K562 (cell line): Measurements from ENCODE around the gene TANK. TPM values are rescaled to one million over a fixed set of nuclear protein-coding genes. Genes with fewer than 3 reads are reported as not detected.

Experiments used
- ATAC-seq: fragments of 200-7000 bp; cut with Tn5 transposase; 3 replicates; pipeline ENCODE4 v1.9.1; 2020; ENCODE audit warnings: moderate library complexity
- BruUV-seq: library from RNA; stranded (reverse); fragments of 400-500 nt; replicated peaks from 2 replicates; lab custom pipeline; 2021; lab: Mats Ljungman, UMichigan
- CTCF ChIA-PET: fragments of 300-600 bp; formaldehyde crosslinking; extraction: SDS; loops from one replicate; lab custom pipeline; 2021; ENCODE audit warnings: low intra/inter-chr PET ratio; lab: Yijun Ruan, JAX
- POLR2A ChIA-PET: fragments of 300-600, 350-650 bp; sonication (Branson Sonifier 250); formaldehyde crosslinking; extraction: SDS; loops from one replicate; lab custom pipeline; 2021; ENCODE audit warnings: antibody characterized with exemption, inconsistent platforms; lab: Yijun Ruan, JAX
- DNase-seq, 4 experiments: peaks; one replicate each; pipeline versions ENCODE4 v3.0.0 to v3.0.0-alpha.2; 2011 to 2018; ENCODE audit warnings: low spot score in 3 of 4, mixed read lengths in 3 of 4; ENCODE audit errors: extremely low read depth in 1 of 4
- FAIRE-seq: peaks from 2 replicates; lab custom pipeline; 2011; peaks lifted over from hg19 to GRCh38; lab: Jason Lieb, UNC
- H2AFZ ChIP-seq: 2 replicates; pipeline ENCODE4 v1.6.0; 2011; ENCODE audit warnings: low read depth, low read length, control low read depth, inconsistent platforms
- H3K27ac ChIP-seq: fragments of 200-600 bp; 3 replicates; pipeline ENCODE4 v1.8.0; 2011; ENCODE audit warnings: low read depth, mild to moderate bottlenecking, control low read depth, inconsistent platforms, low read length, moderate library complexity, mixed read lengths; ENCODE audit errors: extremely low read depth
- H3K27me3 ChIP-seq, 2 experiments: fragments of 300-600 bp in 1 of 2; 2 replicates in 1 of 2; 3 replicates in 1 of 2; pipeline versions ENCODE4 v1.6.0 to v1.8.0; 2011; ENCODE audit warnings: inconsistent platforms in 2 of 2, low read length in 2 of 2, mild to moderate bottlenecking in 1 of 2, mixed read lengths in 1 of 2, moderate library complexity in 1 of 2; ENCODE audit not compliant: control insufficient read depth in 2 of 2, insufficient read depth in 2 of 2
- H3K36me3 ChIP-seq: fragments of 300-600 bp; 3 replicates; pipeline ENCODE4 v1.8.0; 2011; ENCODE audit warnings: mild to moderate bottlenecking, low read length, inconsistent platforms; ENCODE audit not compliant: control insufficient read depth, insufficient read depth
- H3K4me1 ChIP-seq, 2 experiments: fragments of 200-600 bp in 1 of 2; replicated peaks in 1 of 2; 2 replicates in 1 of 2; 3 replicates in 1 of 2; pipeline versions ENCODE4 v1.5.1 to v1.8.0; 2011; ENCODE audit warnings: inconsistent platforms in 2 of 2, low read length in 2 of 2, mild to moderate bottlenecking in 1 of 2, mixed read lengths in 1 of 2, moderate library complexity in 1 of 2; ENCODE audit not compliant: control insufficient read depth in 2 of 2, insufficient read depth in 2 of 2
- H3K4me2 ChIP-seq: 2 replicates; pipeline ENCODE4 v1.6.1; 2011; ENCODE audit warnings: low read length, control low read depth, inconsistent platforms, mixed read lengths; ENCODE audit not compliant: insufficient read depth
- H3K4me3 ChIP-seq: fragments of 200-600 bp; sonication (generic), shearing (Covaris generic); 2 replicates; pipeline ENCODE4 v1.5.1; 2016; ENCODE audit warnings: control low read depth, inconsistent platforms
- H3K79me2 ChIP-seq: fragments of 200-600 bp; 3 replicates; pipeline ENCODE4 v1.8.0; 2011; ENCODE audit warnings: low read length, inconsistent platforms; ENCODE audit not compliant: control insufficient read depth, insufficient read depth
- H3K9ac ChIP-seq, 2 experiments: 2 replicates each; pipeline versions ENCODE4 v1.6.0 to v1.6.1; 2011; ENCODE audit warnings: low read depth in 2 of 2, low read length in 2 of 2, control low read depth in 1 of 2, inconsistent platforms in 1 of 2, mild to moderate bottlenecking in 1 of 2, mixed read lengths in 1 of 2; ENCODE audit not compliant: insufficient read depth in 1 of 2
- H3K9me1 ChIP-seq: one replicate; pipeline ENCODE4 v1.6.0; 2011; ENCODE audit warnings: inconsistent platforms, mild to moderate bottlenecking, low read length, moderate library complexity; ENCODE audit not compliant: control insufficient read depth, insufficient read depth
- H3K9me3 ChIP-seq: replicated peaks from 2 replicates; pipeline ENCODE4 v1.5.1; 2011; ENCODE audit warnings: low read depth, low read length, inconsistent platforms; ENCODE audit not compliant: control insufficient read depth, insufficient read depth
- H4K20me1 ChIP-seq: replicated peaks from 2 replicates; pipeline ENCODE4 v1.6.1; 2011; ENCODE audit warnings: low read length, inconsistent platforms, mixed read lengths; ENCODE audit not compliant: control insufficient read depth, insufficient read depth
- BRD4 ChIP-seq: fragments of 200-600 bp; sonication (generic); IDR thresholded peaks from 2 replicates; pipeline ENCODE4 v1.6.1; 2017; ENCODE audit warnings: inconsistent platforms
- CUX1 ChIP-seq: fragments of 200-800 bp; sonication (Bioruptor generic); IDR thresholded peaks from 2 replicates; pipeline ENCODE4 v1.6.1; 2016; ENCODE audit warnings: missing genetic modification characterization, missing compliant biosample characterization
- CXXC5 ChIP-seq: fragments of 250-450 bp; sonication (Bioruptor Pico); IDR thresholded peaks from 2 replicates; pipeline ENCODE4 v1.8.0; 2022; ENCODE audit warnings: inconsistent platforms, mild to moderate bottlenecking, moderate library complexity
- EWSR1 ChIP-seq: fragments of 450-650 bp; IDR thresholded peaks from 2 replicates; pipeline ENCODE4 v1.6.1; 2018; ENCODE audit warnings: borderline replicate concordance, mild to moderate bottlenecking, low read depth, moderate library complexity; ENCODE audit not compliant: partially characterized antibody
- GABPB2 ChIP-seq: fragments of 250-450 bp; sonication (Bioruptor Pico); conservative IDR thresholded peaks from 2 replicates; pipeline ENCODE4 v1.5.1; 2021; ENCODE audit warnings: mild to moderate bottlenecking
- GMEB1 ChIP-seq: fragments of 250-450 bp; sonication (Bioruptor Pico); IDR thresholded peaks from 2 replicates; pipeline ENCODE4 v1.4.0; 2020; ENCODE audit warnings: mild to moderate bottlenecking
- JUND ChIP-seq, 2 experiments: IDR thresholded peaks; 2 replicates in 1 of 2; 3 replicates in 1 of 2; pipeline ENCODE4 v1.6.1; 2011; ENCODE audit warnings: borderline replicate concordance in 2 of 2, low read depth in 2 of 2, low read length in 2 of 2, improper control_type of control experiment in 1 of 2, missing biosample characterization in 1 of 2, missing genetic modification characterization in 1 of 2, missing genetic modification reagents in 1 of 2
- MLX ChIP-seq, 2 experiments: fragments of 450-650 bp in 1 of 2; sonication (generic) in 1 of 2; formaldehyde crosslinking; conservative IDR thresholded peaks; 2 replicates each; pipeline versions ENCODE4 v1.4.0 to v1.8.1; 2020 to 2022; ENCODE audit warnings: mild to moderate bottlenecking in 1 of 2, missing genetic modification reagents in 1 of 2
- MTF1 ChIP-seq: fragments of 250-450 bp; sonication (Bioruptor Pico); IDR thresholded peaks from 2 replicates; pipeline ENCODE4 v1.9.0; 2021; ENCODE audit warnings: moderate library complexity, mild to moderate bottlenecking, inconsistent platforms, borderline replicate concordance
- POLR3A ChIP-seq: IDR thresholded peaks from 2 replicates; pipeline ENCODE4 v1.6.1; 2011; ENCODE audit warnings: borderline replicate concordance, mild to moderate bottlenecking, moderate library complexity; ENCODE audit not compliant: insufficient read length, insufficient read depth; ENCODE audit errors: extremely low read depth
- SIN3A ChIP-seq, 2 experiments: fragments of 150-350 bp in 1 of 2; IDR thresholded peaks; 2 replicates each; pipeline ENCODE4 v1.6.1; 2011 to 2016; ENCODE audit warnings: borderline replicate concordance in 2 of 2, low read depth in 2 of 2, low read length in 2 of 2, mild to moderate bottlenecking in 2 of 2, moderate library complexity in 2 of 2; ENCODE audit not compliant: control insufficient read depth in 1 of 2
- STAG1 ChIP-seq: sonication (generic); formaldehyde crosslinking; IDR thresholded peaks from 2 replicates; pipeline ENCODE4 v1.5.0; 2020; ENCODE audit warnings: missing genetic modification reagents, borderline replicate concordance
- ZKSCAN8 ChIP-seq: fragments of 200-800 bp; sonication (Bioruptor generic); IDR thresholded peaks from 2 replicates; pipeline ENCODE4 v1.6.1; 2016; ENCODE audit warnings: missing genetic modification characterization, missing compliant biosample characterization
- WGBS: fragments of 100-300 bp; shearing (Covaris generic); methylation state at CpG from one replicate; pipeline ENCODE4 v1.1.6; 2016; ENCODE audit warnings: low coverage, mixed read lengths; ENCODE audit not compliant: insufficient coverage; ENCODE audit errors: missing lambda C conversion rate; 5-methylcytosine and 5-hydroxymethylcytosine counted together
- in situ Hi-C: fragments of 300-500 bp; cut with MboI; formaldehyde crosslinking; loops from 4 replicates; pipeline ENCODE4 v1.15.0; 2018; ENCODE audit warnings: inconsistent platforms, mixed read lengths
- intact Hi-C: fragments of 100-400 bp; cut with micrococcal nuclease; formaldehyde crosslinking; loops from 2 replicates; pipeline ENCODE4 v1.14.2; 2022
- polyA plus RNA-seq, 8 experiments: library from polyadenylated mRNA; depleted of rRNA in 4 of 8; stranded (reverse) in 5 of 8; unstranded in 3 of 8; fragments of >200 nt; fragmentation: Nextera tagmentation in 2 of 8; fragmentation: Illumina TruSeq in 1 of 8; extraction: Ambion mirVana in 2 of 8; extraction: Trizol in 1 of 8; gene quantifications; 2 replicates each; pipeline versions ENCODE4 v1.2.1 to v1.2.3, GENCODE V29; 2011 to 2014; ENCODE audit warnings: inconsistent platforms in 1 of 8, missing spikeins in 1 of 8
- total RNA-seq, 7 experiments: library from RNA; depleted of rRNA in 6 of 7; stranded (reverse); fragments of >200 nt in 6 of 7; fragmentation: Illumina TruSeq in 2 of 7; extraction: Trizol in 2 of 7; gene quantifications; 2 replicates each; pipeline versions ENCODE4 v1.2.1 to v1.2.3, GENCODE V29; 2011 to 2021; ENCODE audit warnings: low replicate concordance in 1 of 7

Gene TANK
- total and polyA plus RNA-seq, 9 of the 15 experiments (the other 6 are each of a cell fraction or from before 2014, with no cell fraction given) = 43.0 to 91.5 (median 54.4) TPM

- WGBS = 42% methylated on average over 2 of the region's 2 CpGs
- intact Hi-C loops (no loop called here), in situ Hi-C loops (no loop called here)
- peaks cover 2 to 3% of the 10 kb centered on the region in 2 experiments; a peak in 2 of 5 replicates for H3K4me1 ChIP-seq
- no TSS peak for BruUV-seq
- DNase-seq = no peak
- no peaks in the 10 kb centered on the region for H3K9me1 ChIP-seq
- ChIA-PET POLR2A (no interaction called here), CTCF (no interaction called here)
- no peaks in the 10 kb centered on the region for H3K36me3 ChIP-seq
- H2AFZ ChIP-seq = no peak overlapping the region
- H3K27me3 ChIP-seq = no peaks in the 10 kb centered on the region; a peak in 1 of 5 replicates
- H3K9me3 ChIP-seq = no peaks in the 10 kb centered on the region
- H3K4me2 ChIP-seq = no peak overlapping the region
- H3K79me2 ChIP-seq = no peaks in the 10 kb centered on the region
- FAIRE-seq = no peak
- H3K27ac ChIP-seq = no peak overlapping the region
- H4K20me1 ChIP-seq = no peaks in the 10 kb centered on the region
- no peak overlapping the region for H3K4me3 ChIP-seq
- H3K9ac ChIP-seq = no peak overlapping the region
- ATAC-seq = no peak
- TF ChIP-seq ZKSCAN8 (CRISPR knock-in tag) (no peak), JUND (IDR thresholded peaks at IDR 0.05; ENCODE audit: borderline replicate concordance, low read depth, low read length) (no peak), JUND (tag; IDR thresholded peaks at IDR 0.05; ENCODE audit: borderline replicate concordance, low read depth, low read length) (no peak), MTF1 (no peak), MLX (CRISPR knock-in tag; conservative IDR thresholded peaks at IDR 0.05) (no peak), BRD4 (no peak), EWSR1 (no peak), SIN3A (IDR thresholded peaks at IDR 0.05; ENCODE audit: borderline replicate concordance in 2 of 2, control insufficient read depth in 1 of 2, low read depth in 2 of 2, low read length in 2 of 2) (no peak), GMEB1 (CRISPR knock-in tag) (no peak), STAG1 (CRISPR knock-in tag) (no peak), POLR3A (no peak), CXXC5 (no peak), GABPB2 (CRISPR knock-in tag) (no peak), CUX1 (CRISPR knock-in tag) (no peak)
These were observed 85.4 kb downstream of the TANK start for GRCh38 chr2:161245671-161246070.
